A549 (cell line): ENCODE measurements around the gene LEO1. TPM values are rescaled to one million over a fixed set of nuclear protein-coding genes. Genes with fewer than 3 reads are reported as not detected.

Source experiments
- ATAC-seq, 2 experiments: fragments of 200-7000 bp in 1 of 2; fragments of >200 bp in 1 of 2; cut with Nextera tagmentation in 1 of 2; cut with Tn5 transposase in 1 of 2; 3 replicates each; pipeline versions ENCODE4 v1.8.0 to v1.9.1; 2018 to 2020; ENCODE audit warnings: mild to moderate bottlenecking in 1 of 2, moderate library complexity in 1 of 2
- CTCF ChIA-PET: fragments of 300-600 bp; sonication (Branson Sonifier 250); formaldehyde crosslinking; extraction: SDS; loops from one replicate; lab custom pipeline; 2021; ENCODE audit warnings: antibody characterized with exemption, inconsistent platforms; lab: Yijun Ruan, JAX
- POLR2A ChIA-PET: fragments of 350-600 bp; formaldehyde crosslinking; extraction: SDS; loops from one replicate; lab custom pipeline; 2021; ENCODE audit warnings: antibody characterized with exemption, inconsistent platforms; lab: Yijun Ruan, JAX
- DNase-seq, 2 experiments: peaks; one replicate each; pipeline versions ENCODE4 v3.0.0 to v3.0.0-alpha.2; 2011 to 2016; ENCODE audit warnings: low read depth in 1 of 2, low spot score in 1 of 2
- FAIRE-seq: peaks from 2 replicates; lab custom pipeline; 2011; peaks lifted over from hg19 to GRCh38; lab: Jason Lieb, UNC
- H3K27ac ChIP-seq, 2 experiments: fragments of >200 bp; sonication (Bioruptor Twin); formaldehyde crosslinking; 3 replicates each; pipeline ENCODE4 v1.5.1; 2016 to 2017
- H3K4me1 ChIP-seq: fragments of >200 bp; sonication (Bioruptor Twin); formaldehyde crosslinking; 3 replicates; pipeline ENCODE4 v1.6.1; 2016
- H3K4me2 ChIP-seq: fragments of >200 bp; sonication (Bioruptor Twin); formaldehyde crosslinking; 3 replicates; pipeline ENCODE4 v1.6.1; 2016
- H3K4me3 ChIP-seq: fragments of >200 bp; sonication (Bioruptor Twin); formaldehyde crosslinking; 3 replicates; pipeline ENCODE4 v1.5.1; 2016
- H3K9me3 ChIP-seq: fragments of >200 bp; sonication (Bioruptor Twin); formaldehyde crosslinking; 3 replicates; pipeline ENCODE4 v1.6.1; 2016
- CBX8 ChIP-seq: fragments of 200-600 bp; sonication (generic); IDR thresholded peaks from 2 replicates; pipeline ENCODE4 v1.6.1; 2016
- CHD2 ChIP-seq: fragments of 150-350 bp; IDR thresholded peaks from 2 replicates; pipeline ENCODE4 v1.6.1; 2014; ENCODE audit warnings: low read length; ENCODE audit not compliant: partially characterized antibody
- ESRRA ChIP-seq: fragments of 150-350 bp; IDR thresholded peaks from 2 replicates; pipeline ENCODE4 v1.6.1; 2014; ENCODE audit warnings: mild to moderate bottlenecking, low read length, borderline replicate concordance
- FOSB ChIP-seq: fragments of 250-450 bp; sonication (Bioruptor Pico); IDR thresholded peaks from 2 replicates; pipeline ENCODE4 v1.5.0; 2020; ENCODE audit warnings: mild to moderate bottlenecking, moderate library complexity
- FOSL2 ChIP-seq, 2 experiments: fragments of 450-650 bp in 1 of 2; fragments of >200 bp in 1 of 2; sonication (Bioruptor Twin) in 1 of 2; formaldehyde crosslinking; IDR thresholded peaks; 2 replicates each; pipeline versions ENCODE4 v1.5.0 to v1.6.1; 2016 to 2020; ENCODE audit warnings: mild to moderate bottlenecking in 1 of 2, moderate library complexity in 1 of 2
- FOXS1 ChIP-seq: fragments of 250-450 bp; sonication (Bioruptor Pico); IDR thresholded peaks from 2 replicates; pipeline ENCODE4 v1.5.0; 2020; ENCODE audit warnings: mild to moderate bottlenecking, moderate library complexity
- GATA3 ChIP-seq: IDR thresholded peaks from 2 replicates; pipeline ENCODE4 v1.6.1; 2012; ENCODE audit warnings: borderline replicate concordance
- HOXA7 ChIP-seq: fragments of 250-450 bp; sonication (Bioruptor Pico); IDR thresholded peaks from 2 replicates; pipeline ENCODE4 v1.5.0; 2020; ENCODE audit warnings: mild to moderate bottlenecking, moderate library complexity
- HOXB5 ChIP-seq: fragments of 250-450 bp; sonication (Bioruptor Pico); IDR thresholded peaks from 2 replicates; pipeline ENCODE4 v1.5.0; 2020; ENCODE audit warnings: mild to moderate bottlenecking, moderate library complexity
- MAFK ChIP-seq: fragments of 450-650 bp; IDR thresholded peaks from 2 replicates; pipeline ENCODE4 v1.6.1; 2014; ENCODE audit not compliant: partially characterized antibody
- MYC ChIP-seq: IDR thresholded peaks from 2 replicates; pipeline ENCODE4 v1.6.1; 2012; ENCODE audit warnings: mild to moderate bottlenecking, inconsistent platforms, low read length, improper control_type of control experiment, borderline replicate concordance
- RAD21 ChIP-seq, 2 experiments: fragments of >200 bp in 1 of 2; sonication (Bioruptor Twin) in 1 of 2; formaldehyde crosslinking in 1 of 2; IDR thresholded peaks in 1 of 2; conservative IDR thresholded peaks in 1 of 2; 2 replicates in 1 of 2; 3 replicates in 1 of 2; pipeline ENCODE4 v1.6.1; 2012 to 2018; ENCODE audit warnings: inconsistent platforms in 1 of 2
- RFX5 ChIP-seq: fragments of 450-650 bp; IDR thresholded peaks from 2 replicates; pipeline ENCODE4 v1.7.1; 2014; ENCODE audit warnings: antibody characterized with exemption, mild to moderate bottlenecking, moderate library complexity
- SMC3 ChIP-seq: fragments of >200 bp; sonication (Bioruptor Twin); formaldehyde crosslinking; IDR thresholded peaks from 3 replicates; pipeline ENCODE4 v1.6.1; 2018; ENCODE audit warnings: inconsistent platforms
- TFCP2L1 ChIP-seq: fragments of 250-450 bp; sonication (Bioruptor Pico); IDR thresholded peaks from 2 replicates; pipeline ENCODE4 v1.5.0; 2021; ENCODE audit warnings: mild to moderate bottlenecking
- ZFP36 ChIP-seq: fragments of 450-650 bp; IDR thresholded peaks from 2 replicates; pipeline ENCODE4 v1.6.1; 2014; ENCODE audit warnings: borderline replicate concordance; ENCODE audit not compliant: partially characterized antibody
- WGBS: methylation state at CpG from one replicate; pipeline ENCODE4 v1.1.6; 2017; ENCODE audit errors: missing lambda C conversion rate; 5-methylcytosine and 5-hydroxymethylcytosine counted together
- polyA plus RNA-seq, 4 experiments: library from polyadenylated mRNA; depleted of rRNA in 3 of 4; stranded (reverse); fragments of >200 nt; fragmentation: RNase III in 1 of 4; extraction: RNeasy Plus Mini Kit Qiagen cat#74134 plus additional on column Dnase treatment in 1 of 4; gene quantifications; 2 replicates in 3 of 4; 3 replicates in 1 of 4; pipeline ENCODE4 v1.2.3, GENCODE V29; 2011 to 2017
- TF ChIP-seq, protein P1 (sequence below): fragments of >200 bp; sonication (Bioruptor Twin); formaldehyde crosslinking; IDR thresholded peaks from 3 replicates; pipeline ENCODE4 v1.5.1; 2016
- TF ChIP-seq, protein P2 (sequence below): fragments of 150-350 bp; IDR thresholded peaks from 2 replicates; pipeline ENCODE4 v1.6.1; 2014; ENCODE audit warnings: low read depth, mild to moderate bottlenecking, low read length

The LEO1 gene
- polyA plus RNA-seq, 2 of the 4 experiments (the other 2 are of a cell fraction), result 22.3 to 60.3 TPM

DNA sequence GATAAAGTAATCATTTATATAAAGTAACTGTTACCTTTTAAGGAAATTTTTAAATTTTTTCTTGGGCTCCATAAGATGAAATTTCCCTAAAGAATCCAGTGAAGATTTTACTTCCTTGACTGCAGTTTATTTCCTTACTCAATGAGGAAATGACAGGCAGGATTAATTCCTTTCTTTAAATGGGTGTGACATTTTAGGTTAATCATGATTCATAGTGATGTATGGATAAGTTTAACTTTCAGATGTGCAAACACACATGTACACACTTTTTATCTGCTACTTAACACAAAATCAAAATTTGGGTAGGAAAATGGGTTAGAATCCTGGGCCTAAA, 11.2 kb upstream of the LEO1 start:
- CTCF ChIA-PET, result interaction anchor here (1.3 kb wide), 1 partner anchor 96 kb away, joined by 4 read pairs; no protein-coding TSS in a partner anchor
- peak overlapping the region; percentile 58 to 81; a peak in 5 of 6 replicates for H3K27ac ChIP-seq
- H3K4me1 ChIP-seq, result peaks cover 22% of the 10 kb centered on the region
- POLR2A ChIA-PET, result no interaction called here
- peak in 1 of 2 experiments; percentile 41 for DNase-seq
- H3K4me2 ChIP-seq, result peak overlapping the region; percentile 95
- FAIRE-seq, result no peak
- TF ChIP-seq FOSL2 (IDR thresholded peaks at IDR 0.05), result no peak
- no peak for TF ChIP-seq FOSL2 (CRISPR knock-in tag; IDR thresholded peaks at IDR 0.05)
- peak; percentile 48; the same call in 1 of the 2 replicates for TF ChIP-seq HOXB5 (CRISPR knock-in tag)
- TF ChIP-seq, protein P1, sequence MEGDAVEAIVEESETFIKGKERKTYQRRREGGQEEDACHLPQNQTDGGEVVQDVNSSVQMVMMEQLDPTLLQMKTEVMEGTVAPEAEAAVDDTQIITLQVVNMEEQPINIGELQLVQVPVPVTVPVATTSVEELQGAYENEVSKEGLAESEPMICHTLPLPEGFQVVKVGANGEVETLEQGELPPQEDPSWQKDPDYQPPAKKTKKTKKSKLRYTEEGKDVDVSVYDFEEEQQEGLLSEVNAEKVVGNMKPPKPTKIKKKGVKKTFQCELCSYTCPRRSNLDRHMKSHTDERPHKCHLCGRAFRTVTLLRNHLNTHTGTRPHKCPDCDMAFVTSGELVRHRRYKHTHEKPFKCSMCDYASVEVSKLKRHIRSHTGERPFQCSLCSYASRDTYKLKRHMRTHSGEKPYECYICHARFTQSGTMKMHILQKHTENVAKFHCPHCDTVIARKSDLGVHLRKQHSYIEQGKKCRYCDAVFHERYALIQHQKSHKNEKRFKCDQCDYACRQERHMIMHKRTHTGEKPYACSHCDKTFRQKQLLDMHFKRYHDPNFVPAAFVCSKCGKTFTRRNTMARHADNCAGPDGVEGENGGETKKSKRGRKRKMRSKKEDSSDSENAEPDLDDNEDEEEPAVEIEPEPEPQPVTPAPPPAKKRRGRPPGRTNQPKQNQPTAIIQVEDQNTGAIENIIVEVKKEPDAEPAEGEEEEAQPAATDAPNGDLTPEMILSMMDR, result no peak
- TF ChIP-seq FOSB, result no peak
- TF ChIP-seq, protein P2, sequence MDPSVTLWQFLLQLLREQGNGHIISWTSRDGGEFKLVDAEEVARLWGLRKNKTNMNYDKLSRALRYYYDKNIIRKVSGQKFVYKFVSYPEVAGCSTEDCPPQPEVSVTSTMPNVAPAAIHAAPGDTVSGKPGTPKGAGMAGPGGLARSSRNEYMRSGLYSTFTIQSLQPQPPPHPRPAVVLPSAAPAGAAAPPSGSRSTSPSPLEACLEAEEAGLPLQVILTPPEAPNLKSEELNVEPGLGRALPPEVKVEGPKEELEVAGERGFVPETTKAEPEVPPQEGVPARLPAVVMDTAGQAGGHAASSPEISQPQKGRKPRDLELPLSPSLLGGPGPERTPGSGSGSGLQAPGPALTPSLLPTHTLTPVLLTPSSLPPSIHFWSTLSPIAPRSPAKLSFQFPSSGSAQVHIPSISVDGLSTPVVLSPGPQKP, result no peak
- H3K9me3 ChIP-seq, result no peaks in the 10 kb centered on the region
- no peak for ATAC-seq
- no peak overlapping the region for H3K4me3 ChIP-seq

DNA sequence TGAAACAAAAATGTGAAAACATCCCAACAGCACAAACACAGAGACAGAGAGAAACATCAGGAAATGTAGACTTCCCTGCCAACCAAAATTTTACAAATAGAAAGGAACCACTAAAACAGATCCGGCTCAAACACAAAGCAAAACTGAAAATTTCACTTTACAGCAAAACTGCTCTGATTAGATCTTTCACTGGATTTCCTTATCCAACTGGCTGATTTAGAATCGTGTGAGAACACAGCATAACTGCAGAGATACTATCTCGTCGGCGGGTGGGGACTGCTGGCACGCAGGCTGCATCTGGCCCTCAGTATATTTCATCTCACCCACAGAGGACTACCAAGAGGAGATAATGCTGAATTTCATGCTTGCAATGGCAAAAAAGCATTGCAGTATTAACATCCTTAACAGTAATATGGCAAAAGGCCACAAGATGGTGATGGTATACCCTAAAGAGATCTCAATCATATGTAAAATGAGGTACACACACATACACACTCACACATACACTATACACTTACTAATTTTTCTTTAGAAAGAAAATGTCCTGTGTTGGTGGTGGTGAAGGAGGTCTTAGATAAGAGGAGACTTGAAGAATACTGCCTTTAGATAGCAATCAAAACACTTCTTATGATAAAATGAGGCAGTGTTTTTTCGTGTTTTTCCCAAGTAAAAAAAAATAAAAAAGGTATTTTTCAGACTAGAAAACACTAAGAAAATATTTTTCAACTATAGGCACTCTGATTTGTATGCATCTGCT, 10.6 kb upstream of the LEO1 start:
- ATAC-seq (peak; percentile 94 to 96), FAIRE-seq (peak; percentile 95), DNase-seq (peak; percentile 83 to 89)
- CTCF ChIA-PET, result interaction anchor here (0.7 to 3.3 kb wide), 11 partner anchors 11 to 245 kb away, joined by 3 to 33 read pairs (median 4); partner anchors contain the start of gene LEO1
- H3K4me1 ChIP-seq, result peaks cover 22% of the 10 kb centered on the region
- H3K9me3 ChIP-seq, result no peaks in the 10 kb centered on the region
- peak overlapping the region; percentile 81 to 87 for H3K27ac ChIP-seq
- TF ChIP-seq SMC3 (peak; percentile 94), RFX5 (no peak), TFCP2L1 (CRISPR knock-in tag) (0 out of 2 replicates have a peak, but pooled peaks have one; percentile 50), ESRRA (no peak), GATA3 (0 out of 2 replicates have a peak, but pooled peaks have one; percentile 54), FOXS1 (0 out of 2 replicates have a peak, but pooled peaks have one; percentile 27), CHD2 (no peak), MAFK (peak; percentile 88), CBX8 (no peak), RAD21 (conservative IDR thresholded peaks at IDR 0.05 in 1 of 2, IDR thresholded peaks at IDR 0.05 in 1 of 2) (peak; percentile 96 to 98), HOXA7 (peak; percentile 83; the same call in 1 of the 2 replicates), ZFP36 (no peak), MYC (peak; percentile 54; the same call in 1 of the 2 replicates)
- TF ChIP-seq, protein P1, result peak; percentile 97
- POLR2A ChIA-PET, result interaction anchor here (0.7 to 2.6 kb wide), 5 partner anchors 11 to 429 kb away, joined by 3 to 30 read pairs (median 7); partner anchors contain the start of genes LEO1 and MAPK6
- peak overlapping the region; percentile 95 for H3K4me2 ChIP-seq
- WGBS, result 12% methylated on average over 7 of the region's 7 CpGs
- peak overlapping the region; percentile 25; the same call in 2 of the 3 replicates for H3K4me3 ChIP-seq
